Epithelial cell of proximal tubule (primary cell): Measurements from ENCODE around the gene HIGD2B. TPM values are rescaled to one million over a fixed set of nuclear protein-coding genes. Genes with fewer than 3 reads are reported as not detected.
"Not testable (repeated sequence)": the region's sequence is repeated elsewhere in the genome, so short reads cannot be mapped to it uniquely, and the experiment has no call there.

Source experiments
- DNase-seq: peaks from one replicate; pipeline ENCODE4 v3.0.0-alpha.2; 2011; ENCODE audit warnings: low read depth
- H3K4me3 ChIP-seq: 2 replicates; pipeline ENCODE4 v1.5.1; 2011; ENCODE audit warnings: low read depth, mild to moderate bottlenecking, low read length
- CTCF ChIP-seq: conservative IDR thresholded peaks from 2 replicates; pipeline ENCODE4 v1.5.1; 2012; ENCODE audit warnings: low read depth, mild to moderate bottlenecking, low read length
- total RNA-seq: library from RNA; depleted of rRNA; stranded (reverse); fragments of >200 nt; gene quantifications from 2 replicates; pipeline ENCODE4 v1.2.3, GENCODE V29; 2015

The HIGD2B gene
- total RNA-seq, 1 donor from 2014 or later: not detected

GRCh38 chr15:72676838-72677237, 9.1 kb downstream of the HIGD2B start:
- no peak for DNase-seq
- no peak overlapping the region for H3K4me3 ChIP-seq
- no peak for TF ChIP-seq CTCF

- no peak overlapping the region for H3K4me3 ChIP-seq
- TF ChIP-seq CTCF: no peak
- no peak for DNase-seq
These were observed 14.5 kb downstream of the HIGD2B start for GRCh38 chr15:72671525-72671924.

- H3K4me3 ChIP-seq: peak overlapping the region; percentile 42
- TF ChIP-seq CTCF: peak; percentile 76
- DNase-seq: peak; percentile 26
These were observed 15.2 kb downstream of the HIGD2B start for GRCh38 chr15:72670656-72671352.

- not testable (repeated sequence) for H3K4me3 ChIP-seq, DNase-seq
These were observed 16.2 kb downstream of the HIGD2B start for GRCh38 chr15:72669803-72670202.

GRCh38 chr15:72665706-72666105, 20.3 kb downstream of the HIGD2B start:
- DNase-seq, H3K4me3 ChIP-seq: not testable (repeated sequence)

GRCh38 chr15:72663931-72664330, 22.1 kb downstream of the HIGD2B start:
- H3K4me3 ChIP-seq, DNase-seq: not testable (repeated sequence)

- DNase-seq, H3K4me3 ChIP-seq: not testable (repeated sequence)
These were observed 24.9 kb downstream of the HIGD2B start for GRCh38 chr15:72661081-72661480.

GRCh38 chr15:72656014-72656413, 30.0 kb downstream of the HIGD2B start:
- not testable (repeated sequence) for H3K4me3 ChIP-seq, DNase-seq

- not testable (repeated sequence) for H3K4me3 ChIP-seq
These were observed 31.6 kb downstream of the HIGD2B start, which contains the start of gene GOLGA6B for GRCh38 chr15:72654397-72654796. GOLGA6B (plus strand) TSS chr15:72654697; CDS start chr15:72654738, 41 bp downstream.

GRCh38 chr15:72648631-72649253, 37.2 kb downstream of the HIGD2B start:
- H3K4me3 ChIP-seq, DNase-seq: not testable (repeated sequence)

More at GRCh38 chr15:72654397-72654796, 31.6 kb downstream of the HIGD2B start, which contains the start of gene GOLGA6B:
- DNase-seq: not testable (repeated sequence)

GRCh38 chr15:72642271-72642670, 43.7 kb downstream of the HIGD2B start:
- H3K4me3 ChIP-seq, DNase-seq: not testable (repeated sequence)

GRCh38 chr15:72639759-72640483, 46.1 kb downstream of the HIGD2B start:
- H3K4me3 ChIP-seq, DNase-seq: not testable (repeated sequence)

- peak overlapping the region; percentile 48 for H3K4me3 ChIP-seq
- not testable (repeated sequence) for DNase-seq
These were observed 49.3 kb downstream of the HIGD2B start for GRCh38 chr15:72636519-72637282.

GRCh38 chr15:72629068-72629570, 56.9 kb downstream of the HIGD2B start:
- H3K4me3 ChIP-seq, DNase-seq: not testable (repeated sequence)
